Mesodermal cell (in vitro differentiated cells): ENCODE measurements around the gene SLC25A46.

Experiments
- H3K27ac ChIP-seq: 2 replicates; pipeline ENCODE4 v1.7.0; 2013; ENCODE audit warnings: mild to moderate bottlenecking, low read depth, low read length, moderate library complexity; ENCODE audit not compliant: severe bottlenecking
- H3K36me3 ChIP-seq: 2 replicates; pipeline ENCODE4 v1.7.1; 2013; ENCODE audit warnings: mild to moderate bottlenecking, low read length, moderate library complexity; ENCODE audit not compliant: control insufficient read depth, insufficient read depth
- H3K4me1 ChIP-seq: one replicate; pipeline ENCODE4 v1.7.1; 2013; ENCODE audit warnings: mild to moderate bottlenecking, low read length; ENCODE audit not compliant: insufficient read depth, control insufficient read depth, poor library complexity, severe bottlenecking
- H3K4me3 ChIP-seq: 2 replicates; pipeline ENCODE4 v1.7.0; 2013; ENCODE audit warnings: low read length, control low read depth, mild to moderate bottlenecking; ENCODE audit not compliant: insufficient read depth, poor library complexity, severe bottlenecking; ENCODE audit errors: extremely low read depth
- H3K9me3 ChIP-seq: 2 replicates; pipeline ENCODE4 v1.7.1; 2013; ENCODE audit warnings: mild to moderate bottlenecking, low read length, moderate library complexity; ENCODE audit not compliant: control insufficient read depth
- WGBS, 2 experiments: methylation state at CpG; one replicate each; pipeline ENCODE4 v1.1.5; 2013; ENCODE audit warnings: missing lambda C conversion rate in 2 of 2; ENCODE audit not compliant: insufficient coverage in 2 of 2; 5-methylcytosine and 5-hydroxymethylcytosine counted together

SLC25A46 gene

GRCh38 chr5:110803467-110804326, 64.9 kb downstream of the SLC25A46 start:
- H3K36me3 ChIP-seq: no peaks in the 10 kb centered on the region
- H3K27ac ChIP-seq: no peak overlapping the region
- WGBS, 2 experiments: 83 to 88% methylated on average over 1 of the region's 1 CpG

GRCh38 chr5:110807169-110807568, 68.4 kb downstream of the SLC25A46 start:
- WGBS, 2 experiments: 86 to 100% methylated on average over 1 of the region's 4 CpGs
- H3K27ac ChIP-seq: no peak overlapping the region

More at GRCh38 chr5:110803467-110804326, 64.9 kb downstream of the SLC25A46 start:
- Histone ChIP-seq H3K4me3 (no peak overlapping the region), H3K9me3 (peaks cover 24% of the 10 kb centered on the region), H3K4me1 (no peaks in the 10 kb centered on the region)

GRCh38 chr5:110809006-110809405, 70.2 kb downstream of the SLC25A46 start:
- Histone ChIP-seq H3K4me1 (no peaks in the 10 kb centered on the region), H3K36me3 (no peaks in the 10 kb centered on the region), H3K27ac (no peak overlapping the region), H3K9me3 (peaks cover 3% of the 10 kb centered on the region), H3K4me3 (no peak overlapping the region)
- no CpG with 5 or more reads among the region's 1 CpG for WGBS, 2 experiments

More at GRCh38 chr5:110807169-110807568, 68.4 kb downstream of the SLC25A46 start:
- Histone ChIP-seq H3K9me3 (peaks cover 19% of the 10 kb centered on the region), H3K4me3 (no peak overlapping the region), H3K4me1 (no peaks in the 10 kb centered on the region), H3K36me3 (no peaks in the 10 kb centered on the region)
